ENCODE results near the gene LTBP3.

The LTBP3 gene

DNA sequence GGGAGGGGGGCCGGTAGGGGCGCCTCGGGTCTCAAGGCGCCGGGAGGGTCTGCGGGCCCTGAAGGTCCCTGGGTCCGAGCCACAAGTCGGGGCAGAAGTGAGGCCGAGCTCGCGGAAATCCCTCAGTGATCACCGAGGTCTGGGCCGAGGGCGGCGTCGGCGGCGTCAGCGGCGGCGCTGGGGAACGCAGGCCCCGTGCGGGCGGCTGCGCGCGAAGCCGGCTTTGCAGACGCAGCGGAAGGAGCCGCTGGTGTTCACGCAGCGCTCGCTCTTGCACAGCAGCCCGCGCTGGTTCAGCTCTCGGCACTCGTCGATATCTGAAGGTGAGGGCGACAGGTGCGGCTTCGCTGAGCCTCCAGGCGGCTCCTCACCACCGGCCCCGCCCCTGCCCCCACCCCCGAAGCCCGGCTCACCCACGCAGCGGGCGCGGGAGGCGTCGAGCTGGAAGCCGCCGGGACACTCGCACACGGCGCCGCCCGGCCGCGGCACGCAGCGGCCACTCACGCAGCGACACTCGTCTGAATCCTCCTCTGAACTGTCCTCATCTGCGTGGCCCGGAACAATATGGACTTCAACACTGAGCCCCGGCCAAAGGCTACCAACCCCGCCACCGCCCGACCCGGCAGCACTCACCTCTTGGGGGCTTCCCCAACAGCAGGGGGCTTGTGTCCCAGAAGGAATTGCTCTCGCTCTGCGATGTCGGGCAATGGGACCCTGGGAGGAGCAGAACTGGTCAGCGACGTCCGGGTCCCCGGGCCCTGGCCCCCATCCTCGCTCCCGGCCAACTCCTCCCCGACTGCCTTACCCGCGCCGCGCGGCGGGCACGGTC is 19.0 kb downstream of the LTBP3 start:
- Histone ChIP-seq H2BK12ac (ENCODE audit: low read length in 2 of 2) (peak overlapping the region; percentile 15 to 75), H3K9me3 (ENCODE audit: control insufficient read depth, low read length) (no peaks in the 10 kb centered on the region), H4K8ac (ENCODE audit: low read length) (peak overlapping the region; percentile 88), H3K14ac (ENCODE audit: low read length in 2 of 2) (no peak overlapping the region), H3K18ac (ENCODE audit: low read depth in 1 of 2, low read length in 2 of 2) (peak overlapping the region in 1 of 2 experiments; percentile 92), H3K23ac (ENCODE audit: low read length in 2 of 2) (peak overlapping the region in 1 of 2 experiments; percentile 48), H2AK5ac (ENCODE audit: low read length, severe bottlenecking) (peak overlapping the region; percentile 46), H2AFZ (ENCODE audit: low read depth, low read length) (no peak overlapping the region), H2BK120ac (ENCODE audit: low read depth, low read length) (no peak overlapping the region), H3K9ac (ENCODE audit: low read length) (no peak overlapping the region), H3K4me1 (ENCODE audit: control insufficient read depth, insufficient read depth, low read depth, low read length) (peaks cover 30% of the 10 kb centered on the region), H3K27ac (ENCODE audit: low read length, poor library complexity, severe bottlenecking) (no peak overlapping the region), H3K4ac (ENCODE audit: low read depth in 1 of 2, low read length in 2 of 2) (peak overlapping the region; percentile 12 to 41), H3K4me2 (ENCODE audit: low read length, poor library complexity, severe bottlenecking) (peak overlapping the region; percentile 60), H2BK15ac (ENCODE audit: low read depth, poor library complexity, severe bottlenecking) (peak overlapping the region; percentile 83), H4K91ac (ENCODE audit: low read length) (peak overlapping the region; percentile 83), H3K79me1 (replicated peaks; ENCODE audit: low read length, poor library complexity, severe bottlenecking) (peaks cover 5% of the 10 kb centered on the region), H3K27me3 (ENCODE audit: control insufficient read depth in 1 of 2, insufficient read depth in 1 of 2, low read length in 2 of 2) (no peaks in the 10 kb centered on the region), H2BK5ac (ENCODE audit: low read depth, low read length, poor library complexity, severe bottlenecking) (no peak overlapping the region), H3K36me3 (ENCODE audit: control insufficient read depth in 1 of 2, insufficient read depth in 2 of 2, low read depth in 1 of 2, low read length in 2 of 2) (peaks cover 63 to 77% of the 10 kb centered on the region in 2 experiments), H3K4me3 (ENCODE audit: insufficient read depth in 1 of 2, low read depth in 1 of 2, low read length in 2 of 2) (peak overlapping the region in 1 of 2 experiments; percentile 51)
- WGBS = 27% methylated on average over 90 of the region's 92 CpGs
- no peak for DNase-seq

DNA sequence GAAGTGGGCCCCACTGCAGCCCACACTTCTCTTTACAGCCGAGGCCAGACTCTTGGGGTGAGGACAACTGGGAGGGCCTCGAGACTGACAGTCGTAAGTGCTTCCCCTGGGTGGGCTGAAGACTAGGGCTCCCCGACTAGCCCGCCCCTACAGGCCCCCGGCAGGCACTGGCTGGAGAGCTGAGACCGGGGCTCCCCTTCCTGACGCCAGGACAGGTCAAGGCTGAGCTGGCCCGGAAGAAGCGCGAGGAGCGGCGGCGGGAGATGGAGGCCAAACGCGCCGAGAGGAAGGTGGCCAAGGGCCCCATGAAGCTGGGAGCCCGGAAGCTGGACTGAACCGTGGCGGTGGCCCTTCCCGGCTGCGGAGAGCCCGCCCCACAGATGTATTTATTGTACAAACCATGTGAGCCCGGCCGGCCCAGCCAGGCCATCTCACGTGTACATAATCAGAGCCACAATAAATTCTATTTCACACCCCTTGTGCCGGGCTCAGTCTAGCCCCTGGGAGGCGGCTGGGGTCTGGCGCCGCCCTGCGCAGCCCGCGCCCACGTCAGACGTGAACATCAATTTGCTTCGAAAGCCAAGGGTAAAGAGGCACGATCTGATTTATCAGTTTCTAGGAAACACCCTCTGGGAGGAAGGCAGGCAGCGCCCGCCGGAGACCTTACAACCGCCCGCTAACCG is 19.8 kb downstream of the LTBP3 start:
- H3K9ac ChIP-seq (ENCODE audit: low read length) = no peak overlapping the region
- no peak overlapping the region for H2AK5ac ChIP-seq (ENCODE audit: low read length, severe bottlenecking)
- H3K27me3 ChIP-seq (ENCODE audit: control insufficient read depth in 1 of 2, insufficient read depth in 1 of 2, low read length in 2 of 2) = no peaks in the 10 kb centered on the region
- no peak overlapping the region for H3K18ac ChIP-seq (ENCODE audit: low read depth in 1 of 2, low read length in 2 of 2)
- H3K23ac ChIP-seq (ENCODE audit: low read length in 2 of 2) = no peak overlapping the region
- H3K14ac ChIP-seq (ENCODE audit: low read length in 2 of 2) = no peak overlapping the region
- no peaks in the 10 kb centered on the region for H3K9me3 ChIP-seq (ENCODE audit: control insufficient read depth, low read length)
- no peak overlapping the region for H2AFZ ChIP-seq (ENCODE audit: low read depth, low read length)
- no peak overlapping the region for H2BK120ac ChIP-seq (ENCODE audit: low read depth, low read length)
- H3K4ac ChIP-seq (ENCODE audit: low read depth in 1 of 2, low read length in 2 of 2) = no peak overlapping the region
- no peak overlapping the region for H3K4me2 ChIP-seq (ENCODE audit: low read length, poor library complexity, severe bottlenecking)
- H2BK12ac ChIP-seq (ENCODE audit: low read length in 2 of 2) = no peak overlapping the region
- peak overlapping the region; percentile 64 for H4K8ac ChIP-seq (ENCODE audit: low read length)
- peaks cover 61 to 75% of the 10 kb centered on the region in 2 experiments for H3K36me3 ChIP-seq (ENCODE audit: control insufficient read depth in 1 of 2, insufficient read depth in 2 of 2, low read depth in 1 of 2, low read length in 2 of 2)
- H2BK5ac ChIP-seq (ENCODE audit: low read depth, low read length, poor library complexity, severe bottlenecking) = no peak overlapping the region
- WGBS = 91% methylated on average over 43 of the region's 43 CpGs
- H3K4me1 ChIP-seq (ENCODE audit: control insufficient read depth, insufficient read depth, low read depth, low read length) = peaks cover 30% of the 10 kb centered on the region
- no peak overlapping the region for H3K27ac ChIP-seq (ENCODE audit: low read length, poor library complexity, severe bottlenecking)
- no peak overlapping the region for H3K4me3 ChIP-seq (ENCODE audit: insufficient read depth in 1 of 2, low read depth in 1 of 2, low read length in 2 of 2)
- H3K79me1 ChIP-seq (replicated peaks; ENCODE audit: low read length, poor library complexity, severe bottlenecking) = peaks cover 5% of the 10 kb centered on the region
- H4K91ac ChIP-seq (ENCODE audit: low read length) = no peak overlapping the region
- no peak overlapping the region for H2BK15ac ChIP-seq (ENCODE audit: low read depth, poor library complexity, severe bottlenecking)
- DNase-seq = no peak

DNA sequence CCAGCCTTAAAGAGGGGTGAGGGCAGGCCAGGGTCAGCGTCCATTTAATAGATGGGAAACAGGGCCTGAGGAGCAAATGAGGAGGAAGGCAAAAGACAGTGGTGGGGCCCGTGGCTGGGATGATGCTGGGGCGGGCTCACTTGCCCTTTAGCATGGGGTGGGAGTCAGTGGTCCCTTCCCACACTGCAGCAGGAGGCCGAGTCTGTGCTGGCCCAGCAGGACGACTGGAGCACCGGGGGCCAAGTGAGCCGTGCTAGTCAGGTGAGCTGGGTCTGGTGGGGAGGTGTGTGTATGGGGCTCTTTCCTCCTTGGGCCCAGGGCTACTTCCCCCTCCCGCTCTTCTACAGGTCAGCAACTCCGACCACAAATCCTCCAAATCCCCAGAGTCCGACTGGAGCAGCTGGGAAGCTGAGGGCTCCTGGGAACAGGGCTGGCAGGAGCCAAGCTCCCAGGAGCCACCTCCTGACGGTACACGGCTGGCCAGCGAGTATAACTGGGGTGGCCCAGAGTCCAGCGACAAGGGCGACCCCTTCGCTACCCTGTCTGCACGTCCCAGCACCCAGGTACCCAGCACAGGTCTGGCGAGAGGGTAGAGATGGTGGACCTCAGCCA is 20.4 kb downstream of the LTBP3 start:
- Histone ChIP-seq H3K4ac (ENCODE audit: low read depth in 1 of 2, low read length in 2 of 2) (no peak overlapping the region), H3K9me3 (ENCODE audit: control insufficient read depth, low read length) (no peaks in the 10 kb centered on the region), H3K4me1 (ENCODE audit: control insufficient read depth, insufficient read depth, low read depth, low read length) (peaks cover 31% of the 10 kb centered on the region), H3K9ac (ENCODE audit: low read length) (no peak overlapping the region), H3K27me3 (ENCODE audit: control insufficient read depth in 1 of 2, insufficient read depth in 1 of 2, low read length in 2 of 2) (no peaks in the 10 kb centered on the region), H4K8ac (ENCODE audit: low read length) (no peak overlapping the region), H3K79me1 (replicated peaks; ENCODE audit: low read length, poor library complexity, severe bottlenecking) (peaks cover 7% of the 10 kb centered on the region), H3K4me3 (ENCODE audit: insufficient read depth in 1 of 2, low read depth in 1 of 2, low read length in 2 of 2) (no peak overlapping the region), H2BK15ac (ENCODE audit: low read depth, poor library complexity, severe bottlenecking) (no peak overlapping the region), H3K27ac (ENCODE audit: low read length, poor library complexity, severe bottlenecking) (no peak overlapping the region), H3K18ac (ENCODE audit: low read depth in 1 of 2, low read length in 2 of 2) (no peak overlapping the region), H3K23ac (ENCODE audit: low read length in 2 of 2) (no peak overlapping the region), H3K14ac (ENCODE audit: low read length in 2 of 2) (no peak overlapping the region), H4K91ac (ENCODE audit: low read length) (no peak overlapping the region), H2AK5ac (ENCODE audit: low read length, severe bottlenecking) (no peak overlapping the region), H3K36me3 (ENCODE audit: control insufficient read depth in 1 of 2, insufficient read depth in 2 of 2, low read depth in 1 of 2, low read length in 2 of 2) (peaks cover 61 to 75% of the 10 kb centered on the region in 2 experiments), H3K4me2 (ENCODE audit: low read length, poor library complexity, severe bottlenecking) (no peak overlapping the region), H2BK12ac (ENCODE audit: low read length in 2 of 2) (no peak overlapping the region), H2BK5ac (ENCODE audit: low read depth, low read length, poor library complexity, severe bottlenecking) (no peak overlapping the region), H2BK120ac (ENCODE audit: low read depth, low read length) (no peak overlapping the region), H2AFZ (ENCODE audit: low read depth, low read length) (no peak overlapping the region)
- DNase-seq = no peak
- 83% methylated on average over 14 of the region's 18 CpGs for WGBS

DNA sequence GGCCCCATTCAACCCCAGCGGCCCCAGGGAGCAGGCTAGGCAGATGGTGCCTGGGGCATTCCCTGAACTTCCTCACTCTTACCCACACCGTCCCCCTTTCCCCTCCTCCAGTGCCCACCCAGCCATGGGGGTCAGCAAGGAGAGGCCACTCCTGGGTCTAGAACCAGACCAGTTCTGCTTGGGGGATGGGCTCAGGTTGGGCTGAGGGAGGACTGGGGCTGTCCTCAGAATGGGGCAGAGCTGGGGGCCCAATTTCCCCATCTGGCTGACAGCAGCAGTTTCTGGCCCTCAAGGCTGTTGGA is 20.9 kb downstream of the LTBP3 start:
- H3K18ac ChIP-seq (ENCODE audit: low read depth in 1 of 2, low read length in 2 of 2) = no peak overlapping the region
- H2BK120ac ChIP-seq (ENCODE audit: low read depth, low read length) = no peak overlapping the region
- peaks cover 64 to 80% of the 10 kb centered on the region in 2 experiments for H3K36me3 ChIP-seq (ENCODE audit: control insufficient read depth in 1 of 2, insufficient read depth in 2 of 2, low read depth in 1 of 2, low read length in 2 of 2)
- no peak overlapping the region for H3K27ac ChIP-seq (ENCODE audit: low read length, poor library complexity, severe bottlenecking)
- H3K4me2 ChIP-seq (ENCODE audit: low read length, poor library complexity, severe bottlenecking) = no peak overlapping the region
- H3K4me3 ChIP-seq (ENCODE audit: insufficient read depth in 1 of 2, low read depth in 1 of 2, low read length in 2 of 2) = no peak overlapping the region
- H2BK5ac ChIP-seq (ENCODE audit: low read depth, low read length, poor library complexity, severe bottlenecking) = no peak overlapping the region
- no peak overlapping the region for H2BK15ac ChIP-seq (ENCODE audit: low read depth, poor library complexity, severe bottlenecking)
- no peak overlapping the region for H4K91ac ChIP-seq (ENCODE audit: low read length)
- H3K27me3 ChIP-seq (ENCODE audit: control insufficient read depth in 1 of 2, insufficient read depth in 1 of 2, low read length in 2 of 2) = no peaks in the 10 kb centered on the region
- H3K4me1 ChIP-seq (ENCODE audit: control insufficient read depth, insufficient read depth, low read depth, low read length) = peaks cover 35% of the 10 kb centered on the region
- H2AFZ ChIP-seq (ENCODE audit: low read depth, low read length) = no peak overlapping the region
- no peak overlapping the region for H3K4ac ChIP-seq (ENCODE audit: low read depth in 1 of 2, low read length in 2 of 2)
- no peak overlapping the region for H3K14ac ChIP-seq (ENCODE audit: low read length in 2 of 2)
- DNase-seq = no peak
- no peak overlapping the region for H4K8ac ChIP-seq (ENCODE audit: low read length)
- no peak overlapping the region for H2BK12ac ChIP-seq (ENCODE audit: low read length in 2 of 2)
- peaks cover 11% of the 10 kb centered on the region for H3K79me1 ChIP-seq (replicated peaks; ENCODE audit: low read length, poor library complexity, severe bottlenecking)
- WGBS = 83% methylated on average over 1 of the region's 2 CpGs
- H2AK5ac ChIP-seq (ENCODE audit: low read length, severe bottlenecking) = no peak overlapping the region
- no peak overlapping the region for H3K23ac ChIP-seq (ENCODE audit: low read length in 2 of 2)
- H3K9me3 ChIP-seq (ENCODE audit: control insufficient read depth, low read length) = no peaks in the 10 kb centered on the region
- H3K9ac ChIP-seq (ENCODE audit: low read length) = no peak overlapping the region

Data from mesenchymal stem cell (in vitro differentiated cells and primary cell).